ENCODE data around the gene CCNY. TPM values are rescaled to one million over a fixed set of nuclear protein-coding genes. Genes with fewer than 3 reads are reported as not detected.

Gene CCNY
- total RNA-seq, 1 experiment from 2014 or later = 62.2 TPM

DNA sequence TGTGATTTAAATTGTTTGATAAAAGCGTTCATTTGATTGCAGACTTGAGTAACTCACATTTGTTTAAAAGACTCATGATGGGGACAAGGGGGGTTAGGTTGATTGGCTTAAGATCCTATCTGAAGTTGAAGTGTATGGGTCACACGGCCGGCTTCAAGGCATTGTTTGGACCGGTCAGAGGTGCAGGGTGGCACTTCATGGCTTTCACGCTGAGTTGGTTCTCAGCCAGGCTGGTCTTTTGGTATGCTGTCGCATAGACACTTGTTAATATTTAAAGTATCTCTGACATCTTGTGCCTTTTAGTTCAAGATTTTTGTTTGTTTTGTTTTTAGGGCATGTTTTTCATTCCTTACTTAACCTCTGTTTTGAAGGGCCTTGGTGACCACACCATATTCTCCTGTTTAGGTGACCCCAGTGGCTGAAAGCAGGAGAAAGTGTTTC lies 58.1 kb downstream of the CCNY start:
- no peak overlapping the region for H3K9ac ChIP-seq (ENCODE audit: low read length)
- no peaks in the 10 kb centered on the region for H3K9me2 ChIP-seq (ENCODE audit: insufficient read depth)
- H4K20me1 ChIP-seq (ENCODE audit: insufficient read depth) = no peaks in the 10 kb centered on the region
- POLR2A ChIA-PET = no interaction called here
- RAD21 ChIA-PET (ENCODE audit: low non-redundant PET in 1 of 2, low total read pairs in 2 of 2, uncharacterized antibody in 2 of 2, unreplicated experiment in 2 of 2) = no interaction called here
- CTCF ChIA-PET = no interaction called here
- H3K4me1 ChIP-seq (ENCODE audit: control insufficient read depth in 1 of 2, insufficient read depth in 2 of 2, low read length in 2 of 2) = no peaks in the 10 kb centered on the region
- H2AFZ ChIP-seq (ENCODE audit: low read depth, low read length, poor library complexity, severe bottlenecking) = no peak overlapping the region
- no peak for DNase-seq (ENCODE audit: low read depth, low spot score)
- BruUV-seq (replicated peaks) = no TSS peak
- no peaks in the 10 kb centered on the region for H3K27me3 ChIP-seq (ENCODE audit: insufficient read depth, low read length)
- H3K36me3 ChIP-seq (ENCODE audit: control insufficient read depth in 1 of 2, insufficient read depth in 2 of 2, low read length in 2 of 2) = no peaks in the 10 kb centered on the region
- H3K9me3 ChIP-seq (ENCODE audit: control insufficient read depth in 1 of 2, insufficient read depth in 1 of 2, low read depth in 1 of 2, low read length in 2 of 2) = peaks cover 4 to 6% of the 10 kb centered on the region in 2 experiments; a peak in 2 of 4 replicates
- no peak overlapping the region for H3K4me3 ChIP-seq (replicated peaks in 1 of 2; ENCODE audit: low read depth in 1 of 2, low read length in 2 of 2)
- no peak for TF ChIP-seq POLR2AphosphoS5 (IDR thresholded peaks at IDR 0.05; ENCODE audit: low read depth, low read length)
- H3K27ac ChIP-seq (ENCODE audit: low read depth, low read length) = no peak overlapping the region
- no peak for ATAC-seq
- H3K79me2 ChIP-seq (ENCODE audit: insufficient read depth, low read length) = peaks cover 96% of the 10 kb centered on the region
- intact Hi-C loops (cut with micrococcal nuclease) = no loop called here
- H3K4me2 ChIP-seq (ENCODE audit: low read length) = no peak overlapping the region

DNA sequence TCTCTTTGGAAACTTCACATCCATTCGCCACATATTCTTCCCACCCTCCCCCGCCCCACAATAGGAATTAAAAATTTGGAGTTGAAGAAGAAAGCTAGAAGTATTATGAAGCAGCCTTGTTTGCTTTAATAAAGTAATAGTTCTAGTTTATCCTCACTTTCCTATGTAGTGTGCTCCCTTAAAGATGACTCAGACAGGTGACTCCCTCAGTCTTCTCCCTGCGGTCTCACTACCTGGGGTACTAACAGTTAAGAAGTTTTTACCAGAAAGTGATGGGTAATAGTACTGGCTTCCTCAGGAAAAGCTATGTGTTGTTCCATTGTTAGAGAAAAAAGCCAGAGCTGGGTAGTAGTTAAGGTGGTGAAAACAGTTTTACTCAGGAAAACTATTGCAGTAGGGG lies 58.6 kb downstream of the CCNY start:
- Histone ChIP-seq H3K36me3 (ENCODE audit: control insufficient read depth in 1 of 2, insufficient read depth in 2 of 2, low read length in 2 of 2) (no peaks in the 10 kb centered on the region), H3K4me2 (ENCODE audit: low read length) (no peak overlapping the region), H3K79me2 (ENCODE audit: insufficient read depth, low read length) (peaks cover 96% of the 10 kb centered on the region), H4K20me1 (ENCODE audit: insufficient read depth) (no peaks in the 10 kb centered on the region), H3K9ac (ENCODE audit: low read length) (no peak overlapping the region), H2AFZ (ENCODE audit: low read depth, low read length, poor library complexity, severe bottlenecking) (no peak overlapping the region), H3K4me3 (replicated peaks in 1 of 2; ENCODE audit: low read depth in 1 of 2, low read length in 2 of 2) (no peak overlapping the region), H3K27ac (ENCODE audit: low read depth, low read length) (no peak overlapping the region), H3K4me1 (ENCODE audit: control insufficient read depth in 1 of 2, insufficient read depth in 2 of 2, low read length in 2 of 2) (no peaks in the 10 kb centered on the region), H3K9me2 (ENCODE audit: insufficient read depth) (no peaks in the 10 kb centered on the region), H3K9me3 (ENCODE audit: control insufficient read depth in 1 of 2, insufficient read depth in 1 of 2, low read depth in 1 of 2, low read length in 2 of 2) (peaks cover 4 to 6% of the 10 kb centered on the region in 2 experiments; a peak in 2 of 4 replicates), H3K27me3 (ENCODE audit: insufficient read depth, low read length) (no peaks in the 10 kb centered on the region)
- ChIA-PET CTCF (no interaction called here), RAD21 (ENCODE audit: low non-redundant PET in 1 of 2, low total read pairs in 2 of 2, uncharacterized antibody in 2 of 2, unreplicated experiment in 2 of 2) (no interaction called here), POLR2A (no interaction called here)
- no peak for ATAC-seq
- TF ChIP-seq MAX (IDR thresholded peaks at IDR 0.05) (no peak), FOSL1 (IDR thresholded peaks at IDR 0.05; ENCODE audit: low read depth) (no peak)
- no TSS peak for BruUV-seq (replicated peaks)
- intact Hi-C loops (cut with micrococcal nuclease) = no loop called here
- DNase-seq (ENCODE audit: low read depth, low spot score) = no peak

Measured in HCT116 (cell line).